Skeletal muscle satellite cell (primary cell): ENCODE data around the gene COQ8B.

ENCODE experiments used
- H3K27me3 ChIP-seq: 2 replicates; pipeline ENCODE4 v1.7.0; 2013; ENCODE audit warnings: low read length; ENCODE audit not compliant: control insufficient read depth, insufficient read depth
- H3K36me3 ChIP-seq: 2 replicates; pipeline ENCODE4 v1.7.0; 2013; ENCODE audit warnings: mild to moderate bottlenecking, control low read depth, low read length; ENCODE audit not compliant: insufficient read depth
- H3K4me1 ChIP-seq: 2 replicates; pipeline ENCODE4 v1.7.0; 2013; ENCODE audit warnings: low read length; ENCODE audit not compliant: control insufficient read depth, insufficient read depth
- H3K4me2 ChIP-seq: 2 replicates; pipeline ENCODE4 v1.7.0; 2013; ENCODE audit warnings: mild to moderate bottlenecking, low read length
- H3K4me3 ChIP-seq: 2 replicates; pipeline ENCODE4 v1.7.0; 2013; ENCODE audit warnings: low read length
- H3K9ac ChIP-seq: 2 replicates; pipeline ENCODE4 v1.7.0; 2013; ENCODE audit warnings: mild to moderate bottlenecking, low read depth, low read length, moderate library complexity
- H3K9me3 ChIP-seq: replicated peaks from 2 replicates; pipeline ENCODE4 v1.7.0; 2013; ENCODE audit warnings: mild to moderate bottlenecking, control low read depth, low read length

The COQ8B gene

GRCh38 chr19:40724315-40724714 is 7.6 kb upstream of the COQ8B start:
- H3K27me3 ChIP-seq: no peaks in the 10 kb centered on the region
- no peak overlapping the region for H3K4me2 ChIP-seq
- no peak overlapping the region for H3K9ac ChIP-seq
- H3K36me3 ChIP-seq: peaks cover 42% of the 10 kb centered on the region
- H3K4me3 ChIP-seq: no peak overlapping the region
- peaks cover 34% of the 10 kb centered on the region for H3K4me1 ChIP-seq
- no peaks in the 10 kb centered on the region for H3K9me3 ChIP-seq

GRCh38 chr19:40723661-40724254 is 7.1 kb upstream of the COQ8B start:
- H3K9ac ChIP-seq: no peak overlapping the region
- H3K36me3 ChIP-seq: peaks cover 42% of the 10 kb centered on the region
- no peaks in the 10 kb centered on the region for H3K27me3 ChIP-seq
- H3K9me3 ChIP-seq: no peaks in the 10 kb centered on the region
- no peak overlapping the region for H3K4me3 ChIP-seq
- H3K4me2 ChIP-seq: no peak overlapping the region
- peaks cover 34% of the 10 kb centered on the region for H3K4me1 ChIP-seq

- H3K4me3 ChIP-seq: peak overlapping the region; percentile 30
- H3K4me1 ChIP-seq: peaks cover 41% of the 10 kb centered on the region
- H3K36me3 ChIP-seq: peaks cover 30% of the 10 kb centered on the region
- H3K9ac ChIP-seq: peak overlapping the region; percentile 22
- peak overlapping the region; percentile 74 for H3K4me2 ChIP-seq
- H3K27me3 ChIP-seq: no peaks in the 10 kb centered on the region
- H3K9me3 ChIP-seq: no peaks in the 10 kb centered on the region
These were observed 5.4 kb upstream of the COQ8B start for GRCh38 chr19:40721936-40722661.

- H3K4me2 ChIP-seq: peak overlapping the region; percentile 77
- H3K27me3 ChIP-seq: no peaks in the 10 kb centered on the region
- H3K9me3 ChIP-seq: no peaks in the 10 kb centered on the region
- H3K4me3 ChIP-seq: peak overlapping the region; percentile 83
- H3K9ac ChIP-seq: peak overlapping the region; percentile 68
- H3K36me3 ChIP-seq: peaks cover 24% of the 10 kb centered on the region
- H3K4me1 ChIP-seq: peaks cover 45% of the 10 kb centered on the region
These were observed 4.4 kb upstream of the COQ8B start for GRCh38 chr19:40721140-40721486.

GRCh38 chr19:40719414-40719894 is 2.8 kb upstream of the COQ8B start:
- Histone ChIP-seq H3K4me2 (peak overlapping the region; percentile 77), H3K27me3 (no peaks in the 10 kb centered on the region), H3K9ac (peak overlapping the region; percentile 87), H3K4me1 (peaks cover 56% of the 10 kb centered on the region), H3K36me3 (peaks cover 13% of the 10 kb centered on the region), H3K4me3 (peak overlapping the region; percentile 83), H3K9me3 (no peaks in the 10 kb centered on the region)

GRCh38 chr19:40718774-40719391 is 2.2 kb upstream of the COQ8B start:
- H3K9ac ChIP-seq: peak overlapping the region; percentile 87
- peaks cover 61% of the 10 kb centered on the region for H3K4me1 ChIP-seq

GRCh38 chr19:40717880-40718773 is 1.4 kb upstream of the COQ8B start:
- peaks cover 4% of the 10 kb centered on the region for H3K36me3 ChIP-seq
- H3K4me1 ChIP-seq: peaks cover 62% of the 10 kb centered on the region
- no peaks in the 10 kb centered on the region for H3K9me3 ChIP-seq
- no peaks in the 10 kb centered on the region for H3K27me3 ChIP-seq
- peak overlapping the region; percentile 83 for H3K4me3 ChIP-seq
- peak overlapping the region; percentile 87 for H3K9ac ChIP-seq
- H3K4me2 ChIP-seq: peak overlapping the region; percentile 77

More at GRCh38 chr19:40718774-40719391, 2.2 kb upstream of the COQ8B start:
- Histone ChIP-seq H3K36me3 (peaks cover 7% of the 10 kb centered on the region), H3K27me3 (no peaks in the 10 kb centered on the region), H3K9me3 (no peaks in the 10 kb centered on the region), H3K4me3 (peak overlapping the region; percentile 83), H3K4me2 (peak overlapping the region; percentile 77)

- H3K4me2 ChIP-seq: peak overlapping the region; percentile 77
- peaks cover 4% of the 10 kb centered on the region for H3K36me3 ChIP-seq
- peak overlapping the region; percentile 83 for H3K4me3 ChIP-seq
- no peaks in the 10 kb centered on the region for H3K27me3 ChIP-seq
- peak overlapping the region; percentile 87 for H3K9ac ChIP-seq
- H3K9me3 ChIP-seq: no peaks in the 10 kb centered on the region
- H3K4me1 ChIP-seq: peaks cover 59% of the 10 kb centered on the region
These were observed 716 bp upstream of the COQ8B start for GRCh38 chr19:40717325-40717879.

GRCh38 chr19:40716031-40716481 is 630 bp downstream of the COQ8B start:
- peak overlapping the region; percentile 77 for H3K4me2 ChIP-seq
- no peaks in the 10 kb centered on the region for H3K9me3 ChIP-seq
- H3K9ac ChIP-seq: peak overlapping the region; percentile 87
- no peaks in the 10 kb centered on the region for H3K27me3 ChIP-seq
- peaks cover 3% of the 10 kb centered on the region for H3K36me3 ChIP-seq
- H3K4me1 ChIP-seq: peaks cover 45% of the 10 kb centered on the region
- peak overlapping the region; percentile 83 for H3K4me3 ChIP-seq

- Histone ChIP-seq H3K36me3 (no peaks in the 10 kb centered on the region), H3K9me3 (no peaks in the 10 kb centered on the region), H3K4me1 (peaks cover 32% of the 10 kb centered on the region), H3K4me2 (peak overlapping the region; percentile 77), H3K4me3 (peak overlapping the region; percentile 61), H3K27me3 (no peaks in the 10 kb centered on the region), H3K9ac (peak overlapping the region; percentile 76)
These were observed 2.0 kb downstream of the COQ8B start for GRCh38 chr19:40714441-40715299.
